ENCODE results near the gene ZBTB43.

Gene ZBTB43

DNA sequence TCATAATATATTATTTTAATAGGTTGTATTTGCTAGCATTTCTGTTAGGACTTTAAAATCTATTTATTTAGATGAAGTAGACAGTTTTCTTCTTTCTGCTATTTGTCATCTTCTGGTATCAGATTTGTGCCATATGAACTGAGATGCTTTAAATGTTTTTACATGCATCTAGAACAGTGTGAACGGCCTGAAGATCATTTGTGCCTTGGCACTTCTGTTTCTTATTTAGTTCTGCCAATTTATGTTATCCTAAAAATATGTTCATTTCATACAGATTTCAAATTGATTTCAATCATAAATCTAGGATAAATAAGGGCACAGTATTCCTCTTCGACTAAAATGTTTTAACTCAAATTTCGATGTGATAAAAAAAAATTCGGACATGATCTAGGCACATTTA lies 71.7 kb downstream of the ZBTB43 start:
- no peaks in the 10 kb centered on the region for H3K79me2 ChIP-seq (ENCODE audit: insufficient read depth, low read length)
- no peaks in the 10 kb centered on the region for H3K36me3 ChIP-seq (ENCODE audit: low read length)
- no peaks in the 10 kb centered on the region for H3K9me3 ChIP-seq (ENCODE audit: insufficient read depth, low read length)
- H4K20me1 ChIP-seq (ENCODE audit: low read depth, low read length), result no peaks in the 10 kb centered on the region
- H3K4me3 ChIP-seq (ENCODE audit: insufficient read depth, low read length, poor library complexity, severe bottlenecking), result no peak overlapping the region
- no peaks in the 10 kb centered on the region for H3K9me2 ChIP-seq (replicated peaks; ENCODE audit: insufficient read depth, low read length)
- TF ChIP-seq, protein P1, sequence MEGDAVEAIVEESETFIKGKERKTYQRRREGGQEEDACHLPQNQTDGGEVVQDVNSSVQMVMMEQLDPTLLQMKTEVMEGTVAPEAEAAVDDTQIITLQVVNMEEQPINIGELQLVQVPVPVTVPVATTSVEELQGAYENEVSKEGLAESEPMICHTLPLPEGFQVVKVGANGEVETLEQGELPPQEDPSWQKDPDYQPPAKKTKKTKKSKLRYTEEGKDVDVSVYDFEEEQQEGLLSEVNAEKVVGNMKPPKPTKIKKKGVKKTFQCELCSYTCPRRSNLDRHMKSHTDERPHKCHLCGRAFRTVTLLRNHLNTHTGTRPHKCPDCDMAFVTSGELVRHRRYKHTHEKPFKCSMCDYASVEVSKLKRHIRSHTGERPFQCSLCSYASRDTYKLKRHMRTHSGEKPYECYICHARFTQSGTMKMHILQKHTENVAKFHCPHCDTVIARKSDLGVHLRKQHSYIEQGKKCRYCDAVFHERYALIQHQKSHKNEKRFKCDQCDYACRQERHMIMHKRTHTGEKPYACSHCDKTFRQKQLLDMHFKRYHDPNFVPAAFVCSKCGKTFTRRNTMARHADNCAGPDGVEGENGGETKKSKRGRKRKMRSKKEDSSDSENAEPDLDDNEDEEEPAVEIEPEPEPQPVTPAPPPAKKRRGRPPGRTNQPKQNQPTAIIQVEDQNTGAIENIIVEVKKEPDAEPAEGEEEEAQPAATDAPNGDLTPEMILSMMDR (IDR thresholded peaks at IDR 0.05; ENCODE audit: insufficient read depth, low read length, poor library complexity, severe bottlenecking), result no peak
- TF ChIP-seq EZH2phosphoT487 (conservative IDR thresholded peaks at IDR 0.05; ENCODE audit: low read length), result no peak
- no peak overlapping the region for H3K4me2 ChIP-seq (ENCODE audit: low read depth, low read length, poor library complexity, severe bottlenecking)
- no peak overlapping the region for H3K9ac ChIP-seq (ENCODE audit: low read length)
- no peaks in the 10 kb centered on the region for H3K27me3 ChIP-seq (ENCODE audit: low read length)
- no peak overlapping the region for H3K27ac ChIP-seq (ENCODE audit: low read depth, low read length)
- no peak overlapping the region for H2AFZ ChIP-seq (ENCODE audit: low read depth, low read length, severe bottlenecking)
- H3F3A ChIP-seq (ENCODE audit: insufficient read depth), result peaks cover 11% of the 10 kb centered on the region; the same call in 1 of the 2 replicates

DNA sequence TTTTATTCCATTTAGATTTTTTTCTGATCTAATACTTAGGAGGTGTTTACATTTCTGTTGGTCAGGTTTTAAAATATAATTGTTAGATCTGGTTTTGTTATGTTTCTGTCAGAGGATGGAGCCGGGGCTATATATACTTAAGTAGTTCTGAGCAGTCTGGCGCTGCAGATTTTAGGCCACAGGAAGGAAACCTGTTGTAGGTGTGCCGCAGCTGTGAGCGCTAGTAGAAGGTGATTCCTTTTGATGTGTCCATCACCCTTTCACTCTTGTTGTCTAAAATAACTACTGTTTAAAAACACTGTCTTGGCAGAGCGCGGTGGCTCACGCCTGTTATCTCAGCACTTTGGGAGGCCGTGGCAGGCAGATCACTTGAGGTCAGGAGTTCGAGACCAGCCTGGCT lies 72.6 kb downstream of the ZBTB43 start:
- H3K27me3 ChIP-seq (ENCODE audit: low read length), result no peaks in the 10 kb centered on the region
- no peak overlapping the region for H3K27ac ChIP-seq (ENCODE audit: low read depth, low read length)
- H4K20me1 ChIP-seq (ENCODE audit: low read depth, low read length), result no peaks in the 10 kb centered on the region
- no peak overlapping the region for H3K4me3 ChIP-seq (ENCODE audit: insufficient read depth, low read length, poor library complexity, severe bottlenecking)
- no peak overlapping the region for H3K4me2 ChIP-seq (ENCODE audit: low read depth, low read length, poor library complexity, severe bottlenecking)
- no peaks in the 10 kb centered on the region for H3K36me3 ChIP-seq (ENCODE audit: low read length)
- no peaks in the 10 kb centered on the region for H3K9me2 ChIP-seq (replicated peaks; ENCODE audit: insufficient read depth, low read length)
- TF ChIP-seq EZH2phosphoT487 (conservative IDR thresholded peaks at IDR 0.05; ENCODE audit: low read length), result no peak
- TF ChIP-seq, protein P1 (IDR thresholded peaks at IDR 0.05; ENCODE audit: insufficient read depth, low read length, poor library complexity, severe bottlenecking), result no peak
- H2AFZ ChIP-seq (ENCODE audit: low read depth, low read length, severe bottlenecking), result no peak overlapping the region
- H3F3A ChIP-seq (ENCODE audit: insufficient read depth), result peaks cover 11% of the 10 kb centered on the region; the same call in 1 of the 2 replicates
- no peaks in the 10 kb centered on the region for H3K79me2 ChIP-seq (ENCODE audit: insufficient read depth, low read length)
- no peaks in the 10 kb centered on the region for H3K9me3 ChIP-seq (ENCODE audit: insufficient read depth, low read length)
- no peak overlapping the region for H3K9ac ChIP-seq (ENCODE audit: low read length)

DNA sequence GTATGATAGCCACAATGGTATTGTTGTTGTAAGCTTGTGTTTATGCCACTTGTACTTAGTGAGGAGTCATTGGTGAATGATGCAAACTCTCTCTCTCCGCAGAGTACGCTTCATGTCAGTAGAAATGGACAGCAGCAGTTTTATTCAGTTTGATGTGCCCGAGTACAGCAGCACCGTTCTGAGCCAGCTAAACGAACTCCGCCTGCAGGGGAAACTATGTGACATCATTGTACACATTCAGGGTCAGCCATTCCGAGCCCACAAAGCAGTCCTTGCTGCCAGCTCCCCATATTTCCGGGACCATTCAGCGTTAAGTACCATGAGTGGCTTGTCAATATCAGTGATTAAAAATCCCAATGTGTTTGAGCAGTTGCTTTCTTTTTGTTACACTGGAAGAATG lies 74.4 kb downstream of the ZBTB43 start:
- H4K20me1 ChIP-seq (ENCODE audit: low read depth, low read length), result no peaks in the 10 kb centered on the region
- H3K27ac ChIP-seq (ENCODE audit: low read depth, low read length), result no peak overlapping the region
- peaks cover 11% of the 10 kb centered on the region; the same call in 1 of the 2 replicates for H3F3A ChIP-seq (ENCODE audit: insufficient read depth)
- H3K36me3 ChIP-seq (ENCODE audit: low read length), result no peaks in the 10 kb centered on the region
- no peak for TF ChIP-seq EZH2phosphoT487 (conservative IDR thresholded peaks at IDR 0.05; ENCODE audit: low read length)
- TF ChIP-seq, protein P1 (IDR thresholded peaks at IDR 0.05; ENCODE audit: insufficient read depth, low read length, poor library complexity, severe bottlenecking), result no peak
- H3K27me3 ChIP-seq (ENCODE audit: low read length), result no peaks in the 10 kb centered on the region
- H3K9me3 ChIP-seq (ENCODE audit: insufficient read depth, low read length), result no peaks in the 10 kb centered on the region
- no peak overlapping the region for H3K4me3 ChIP-seq (ENCODE audit: insufficient read depth, low read length, poor library complexity, severe bottlenecking)
- no peak overlapping the region for H2AFZ ChIP-seq (ENCODE audit: low read depth, low read length, severe bottlenecking)
- no peak overlapping the region for H3K9ac ChIP-seq (ENCODE audit: low read length)
- no peaks in the 10 kb centered on the region for H3K9me2 ChIP-seq (replicated peaks; ENCODE audit: insufficient read depth, low read length)
- H3K4me2 ChIP-seq (ENCODE audit: low read depth, low read length, poor library complexity, severe bottlenecking), result no peak overlapping the region
- no peaks in the 10 kb centered on the region for H3K79me2 ChIP-seq (ENCODE audit: insufficient read depth, low read length)
